GM10248 (cell line): ENCODE data around the gene ANXA10.

Source experiments
- CTCF ChIA-PET: fragments of 300-600 bp; sonication (Branson Sonifier 250); formaldehyde crosslinking; extraction: SDS; loops from one replicate; lab custom pipeline; 2021; ENCODE audit warnings: antibody characterized with exemption; lab: Yijun Ruan, JAX
- POLR2A ChIA-PET: fragments of 350-650 bp; sonication (Branson Sonifier 250); formaldehyde crosslinking; extraction: SDS; loops from one replicate; lab custom pipeline; 2020; ENCODE audit warnings: antibody characterized with exemption; lab: Yijun Ruan, JAX
- DNase-seq: peaks from one replicate; pipeline ENCODE4 v3.0.0; 2012; ENCODE audit errors: extremely low spot score
- CTCF ChIP-seq: IDR thresholded peaks from 2 replicates; pipeline ENCODE4 v1.5.1; 2012; ENCODE audit warnings: mild to moderate bottlenecking, low read depth; ENCODE audit errors: extremely low read depth, missing control alignments, control extremely low read depth

ANXA10 gene

GRCh38 chr4:168150420-168151050 lies 58.2 kb downstream of the ANXA10 start:
- no peak for TF ChIP-seq CTCF
- POLR2A ChIA-PET = no interaction called here
- no peak for DNase-seq
- CTCF ChIA-PET = interaction anchor here (0.9 to 1.7 kb wide), 3 partner anchors 11 to 1986 kb away, joined by 3 to 4 read pairs (median 4); no protein-coding TSS in a partner anchor

- POLR2A ChIA-PET = no interaction called here
- CTCF ChIA-PET = interaction anchor here (1.7 kb wide), 1 partner anchor 15 kb away, joined by 4 read pairs; no protein-coding TSS in a partner anchor
- no peak for TF ChIP-seq CTCF
- no peak for DNase-seq
These were observed 59.0 kb downstream of the ANXA10 start for GRCh38 chr4:168151327-168151726.

GRCh38 chr4:168152837-168153500 lies 60.6 kb downstream of the ANXA10 start:
- no peak for TF ChIP-seq CTCF
- CTCF ChIA-PET = interaction anchor here (0.7 to 2.7 kb wide), 6 partner anchors 7 to 1987 kb away, joined by 3 to 11 read pairs (median 6); no protein-coding TSS in a partner anchor
- POLR2A ChIA-PET = interaction anchor here (0.7 kb wide), 1 partner anchor 857 kb away, joined by 4 read pairs; the partner anchor contains the start of gene CBR4
- no peak for DNase-seq

GRCh38 chr4:168153596-168154440 lies 61.5 kb downstream of the ANXA10 start:
- peak; percentile 72 for TF ChIP-seq CTCF
- ChIA-PET POLR2A (no interaction called here), CTCF (interaction anchor here (0.7 to 2.7 kb wide), 6 partner anchors 8 to 1988 kb away, joined by 3 to 11 read pairs (median 6); no protein-coding TSS in a partner anchor)
- peak; percentile 25 for DNase-seq

- CTCF ChIA-PET = interaction anchor here (0.8 to 2.7 kb wide), 4 partner anchors 9 to 1988 kb away, joined by 3 to 11 read pairs (median 6); no protein-coding TSS in a partner anchor
- DNase-seq = no peak
- TF ChIP-seq CTCF = no peak
- POLR2A ChIA-PET = no interaction called here
These were observed 62.4 kb downstream of the ANXA10 start for GRCh38 chr4:168154546-168155277.
